ENCODE data around the gene OR1F1. TPM values are rescaled to one million over a fixed set of nuclear protein-coding genes. Genes with fewer than 3 reads are reported as not detected.
A peak's percentile ranks its signal among the peaks of the same experiment; 100 is the strongest.

The OR1F1 gene
- total and polyA plus RNA-seq, 9 of the 15 experiments (the other 6 are each of a cell fraction or from before 2014, with no cell fraction given) = 0.15 to 0.61 (median 0.35) TPM; not detected in 3

DNA sequence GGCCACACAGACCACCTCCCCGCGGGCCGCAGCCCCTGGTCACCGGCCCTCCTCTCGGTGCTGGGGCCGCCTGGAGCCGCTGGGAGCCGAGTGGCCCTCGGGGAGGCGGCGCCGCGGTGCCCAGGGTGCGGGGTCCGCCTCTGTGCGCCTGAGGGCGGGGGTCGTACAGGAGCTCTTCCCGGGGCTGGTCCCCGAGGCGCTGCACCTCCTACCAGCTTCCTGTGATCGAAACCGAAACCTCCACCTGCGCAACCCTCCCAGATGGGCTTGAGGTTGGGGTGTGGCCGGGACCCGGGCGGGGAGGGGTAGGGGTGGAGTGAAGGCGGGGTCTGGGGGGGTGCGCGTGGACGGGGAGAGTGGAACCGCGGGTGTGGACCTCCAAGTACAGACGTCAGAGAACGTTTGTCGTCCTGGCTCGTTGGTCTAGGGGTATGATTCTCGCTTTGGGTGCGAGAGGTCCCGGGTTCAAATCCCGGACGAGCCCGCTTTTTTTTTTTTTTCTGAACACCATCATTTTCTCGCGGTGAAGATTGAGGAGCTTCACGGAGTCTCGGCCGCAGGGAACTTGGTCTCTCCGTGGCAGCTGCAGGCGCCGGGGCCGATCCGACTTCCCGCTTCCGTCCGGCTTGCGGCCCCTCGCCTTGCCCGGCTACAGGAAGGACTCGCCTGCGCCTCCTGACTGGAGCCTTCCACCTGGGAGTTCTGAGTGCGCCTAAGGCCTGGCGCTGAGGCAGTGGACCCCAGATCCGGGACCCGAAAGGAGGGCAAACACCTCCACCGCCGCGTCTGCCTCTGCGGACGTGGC, 29.3 kb upstream of the OR1F1 start (continued):
- TF ChIP-seq, protein P1, sequence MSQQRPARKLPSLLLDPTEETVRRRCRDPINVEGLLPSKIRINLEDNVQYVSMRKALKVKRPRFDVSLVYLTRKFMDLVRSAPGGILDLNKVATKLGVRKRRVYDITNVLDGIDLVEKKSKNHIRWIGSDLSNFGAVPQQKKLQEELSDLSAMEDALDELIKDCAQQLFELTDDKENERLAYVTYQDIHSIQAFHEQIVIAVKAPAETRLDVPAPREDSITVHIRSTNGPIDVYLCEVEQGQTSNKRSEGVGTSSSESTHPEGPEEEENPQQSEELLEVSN (IDR thresholded peaks at IDR 0.05; ENCODE audit: borderline replicate concordance in 1 of 2, extremely low read depth in 1 of 2, insufficient read depth in 1 of 2, insufficient read length in 1 of 2, low read depth in 1 of 2, low read length in 1 of 2, poor library complexity in 1 of 2, severe bottlenecking in 1 of 2) = peak in 1 of 2 experiments; percentile 54
- TF ChIP-seq, protein P2, sequence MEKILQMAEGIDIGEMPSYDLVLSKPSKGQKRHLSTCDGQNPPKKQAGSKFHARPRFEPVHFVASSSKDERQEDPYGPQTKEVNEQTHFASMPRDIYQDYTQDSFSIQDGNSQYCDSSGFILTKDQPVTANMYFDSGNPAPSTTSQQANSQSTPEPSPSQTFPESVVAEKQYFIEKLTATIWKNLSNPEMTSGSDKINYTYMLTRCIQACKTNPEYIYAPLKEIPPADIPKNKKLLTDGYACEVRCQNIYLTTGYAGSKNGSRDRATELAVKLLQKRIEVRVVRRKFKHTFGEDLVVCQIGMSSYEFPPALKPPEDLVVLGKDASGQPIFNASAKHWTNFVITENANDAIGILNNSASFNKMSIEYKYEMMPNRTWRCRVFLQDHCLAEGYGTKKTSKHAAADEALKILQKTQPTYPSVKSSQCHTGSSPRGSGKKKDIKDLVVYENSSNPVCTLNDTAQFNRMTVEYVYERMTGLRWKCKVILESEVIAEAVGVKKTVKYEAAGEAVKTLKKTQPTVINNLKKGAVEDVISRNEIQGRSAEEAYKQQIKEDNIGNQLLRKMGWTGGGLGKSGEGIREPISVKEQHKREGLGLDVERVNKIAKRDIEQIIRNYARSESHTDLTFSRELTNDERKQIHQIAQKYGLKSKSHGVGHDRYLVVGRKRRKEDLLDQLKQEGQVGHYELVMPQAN (IDR thresholded peaks at IDR 0.05; ENCODE audit: borderline replicate concordance) = no peak
- TF ChIP-seq GABPA (tag; conservative IDR thresholded peaks at IDR 0.05; ENCODE audit: low read depth) (peak; percentile 70), RB1 (IDR thresholded peaks at IDR 0.05; ENCODE audit: low read depth) (peak; percentile 47), TARDBP (IDR thresholded peaks at IDR 0.05) (peak; percentile 75; the same call in 1 of the 2 replicates), SMARCA4 (IDR thresholded peaks at IDR 0.05) (peak; percentile 53; the same call in 1 of the 2 replicates), ZNF197 (CRISPR knock-in tag; IDR thresholded peaks at IDR 0.05; ENCODE audit: low read depth) (0 out of 2 replicates have a peak, but pooled peaks have one; percentile 31), DDX20 (tag; IDR thresholded peaks at IDR 0.05; ENCODE audit: low read depth) (no peak), PTRF (tag; IDR thresholded peaks at IDR 0.05) (no peak), FUS (optimal IDR thresholded peaks at IDR 0.05; ENCODE audit: low read depth, low read length) (no peak), RUNX1 (IDR thresholded peaks at IDR 0.05; ENCODE audit: low read depth) (no peak), NBN (IDR thresholded peaks at IDR 0.05; ENCODE audit: low read depth) (peak; percentile 84), ZC3H4 (CRISPR knock-in tag; IDR thresholded peaks at IDR 0.05; ENCODE audit: borderline replicate concordance) (no peak), RBM17 (IDR thresholded peaks at IDR 0.05; ENCODE audit: borderline replicate concordance, low read depth, low read length) (no peak), MTA3 (IDR thresholded peaks at IDR 0.05; ENCODE audit: borderline replicate concordance) (peak; percentile 68; the same call in 1 of the 2 replicates), ZNF583 (CRISPR knock-in tag; IDR thresholded peaks at IDR 0.05) (no peak)
- TF ChIP-seq, protein P3, sequence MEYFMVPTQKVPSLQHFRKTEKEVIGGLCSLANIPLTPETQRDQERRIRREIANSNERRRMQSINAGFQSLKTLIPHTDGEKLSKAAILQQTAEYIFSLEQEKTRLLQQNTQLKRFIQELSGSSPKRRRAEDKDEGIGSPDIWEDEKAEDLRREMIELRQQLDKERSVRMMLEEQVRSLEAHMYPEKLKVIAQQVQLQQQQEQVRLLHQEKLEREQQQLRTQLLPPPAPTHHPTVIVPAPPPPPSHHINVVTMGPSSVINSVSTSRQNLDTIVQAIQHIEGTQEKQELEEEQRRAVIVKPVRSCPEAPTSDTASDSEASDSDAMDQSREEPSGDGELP (CRISPR knock-in tag; IDR thresholded peaks at IDR 0.05; ENCODE audit: borderline replicate concordance) = peak; percentile 66
- TF ChIP-seq, protein P4, sequence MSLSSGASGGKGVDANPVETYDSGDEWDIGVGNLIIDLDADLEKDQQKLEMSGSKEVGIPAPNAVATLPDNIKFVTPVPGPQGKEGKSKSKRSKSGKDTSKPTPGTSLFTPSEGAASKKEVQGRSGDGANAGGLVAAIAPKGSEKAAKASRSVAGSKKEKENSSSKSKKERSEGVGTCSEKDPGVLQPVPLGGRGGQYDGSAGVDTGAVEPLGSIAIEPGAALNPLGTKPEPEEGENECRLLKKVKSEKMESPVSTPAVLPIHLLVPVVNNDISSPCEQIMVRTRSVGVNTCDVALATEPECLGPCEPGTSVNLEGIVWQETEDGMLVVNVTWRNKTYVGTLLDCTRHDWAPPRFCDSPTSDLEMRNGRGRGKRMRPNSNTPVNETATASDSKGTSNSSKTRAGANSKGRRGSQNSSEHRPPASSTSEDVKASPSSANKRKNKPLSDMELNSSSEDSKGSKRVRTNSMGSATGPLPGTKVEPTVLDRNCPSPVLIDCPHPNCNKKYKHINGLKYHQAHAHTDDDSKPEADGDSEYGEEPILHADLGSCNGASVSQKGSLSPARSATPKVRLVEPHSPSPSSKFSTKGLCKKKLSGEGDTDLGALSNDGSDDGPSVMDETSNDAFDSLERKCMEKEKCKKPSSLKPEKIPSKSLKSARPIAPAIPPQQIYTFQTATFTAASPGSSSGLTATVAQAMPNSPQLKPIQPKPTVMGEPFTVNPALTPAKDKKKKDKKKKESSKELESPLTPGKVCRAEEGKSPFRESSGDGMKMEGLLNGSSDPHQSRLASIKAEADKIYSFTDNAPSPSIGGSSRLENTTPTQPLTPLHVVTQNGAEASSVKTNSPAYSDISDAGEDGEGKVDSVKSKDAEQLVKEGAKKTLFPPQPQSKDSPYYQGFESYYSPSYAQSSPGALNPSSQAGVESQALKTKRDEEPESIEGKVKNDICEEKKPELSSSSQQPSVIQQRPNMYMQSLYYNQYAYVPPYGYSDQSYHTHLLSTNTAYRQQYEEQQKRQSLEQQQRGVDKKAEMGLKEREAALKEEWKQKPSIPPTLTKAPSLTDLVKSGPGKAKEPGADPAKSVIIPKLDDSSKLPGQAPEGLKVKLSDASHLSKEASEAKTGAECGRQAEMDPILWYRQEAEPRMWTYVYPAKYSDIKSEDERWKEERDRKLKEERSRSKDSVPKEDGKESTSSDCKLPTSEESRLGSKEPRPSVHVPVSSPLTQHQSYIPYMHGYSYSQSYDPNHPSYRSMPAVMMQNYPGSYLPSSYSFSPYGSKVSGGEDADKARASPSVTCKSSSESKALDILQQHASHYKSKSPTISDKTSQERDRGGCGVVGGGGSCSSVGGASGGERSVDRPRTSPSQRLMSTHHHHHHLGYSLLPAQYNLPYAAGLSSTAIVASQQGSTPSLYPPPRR (CRISPR knock-in tag; IDR thresholded peaks at IDR 0.05; ENCODE audit: borderline replicate concordance) = no peak
